ENCODE measurements around the gene TUSC2. TPM values are rescaled to one million over a fixed set of nuclear protein-coding genes. Genes with fewer than 3 reads are reported as not detected.
A peak's percentile ranks its signal among the peaks of the same experiment; 100 is the strongest.

TUSC2 gene
- total and polyA plus RNA-seq, 2 of the 13 experiments (the other 11 are each of a cell fraction or from before 2014, with no cell fraction given): 36.7 to 39.1 TPM

DNA sequence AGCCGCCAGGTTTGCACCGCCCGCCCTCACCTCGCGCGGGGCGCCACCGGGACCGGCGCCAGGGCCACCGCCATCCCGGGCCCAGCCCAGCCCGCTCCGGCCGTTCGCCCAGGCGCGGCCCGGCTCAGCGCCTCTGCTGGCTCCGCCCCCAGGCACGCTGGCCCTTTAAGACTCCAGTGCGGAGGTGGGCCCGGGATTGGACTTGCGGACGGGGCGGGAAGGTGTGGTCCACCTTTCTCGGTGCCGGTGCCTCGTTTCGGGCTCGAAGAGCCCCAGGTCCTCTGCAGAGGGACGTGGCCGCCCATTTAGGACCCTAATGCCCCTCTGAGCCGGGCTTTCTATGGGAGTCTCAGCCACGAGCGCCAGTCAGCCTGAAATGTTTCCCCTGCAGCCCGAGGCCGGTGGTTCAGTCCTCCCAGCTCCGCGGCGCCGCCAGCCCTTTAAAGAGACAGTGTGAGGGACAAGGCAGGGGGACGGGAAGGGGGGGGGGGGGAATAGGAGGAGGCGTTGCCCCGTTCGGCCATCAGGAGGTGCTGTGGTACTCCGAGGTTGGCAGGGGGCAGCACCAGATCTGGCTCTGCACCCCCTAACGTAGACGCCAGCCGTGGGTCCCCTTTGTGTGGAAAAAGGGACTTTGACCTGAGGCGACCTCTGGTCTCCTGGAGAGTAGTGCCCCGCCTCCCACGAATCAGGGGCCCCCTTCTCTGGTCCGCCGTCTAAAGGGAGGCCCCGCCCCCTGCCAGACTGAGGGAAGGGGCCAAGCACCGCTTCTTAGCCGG, 6.5 kb downstream of the TUSC2 start (continued):
- TF ChIP-seq, protein P1, sequence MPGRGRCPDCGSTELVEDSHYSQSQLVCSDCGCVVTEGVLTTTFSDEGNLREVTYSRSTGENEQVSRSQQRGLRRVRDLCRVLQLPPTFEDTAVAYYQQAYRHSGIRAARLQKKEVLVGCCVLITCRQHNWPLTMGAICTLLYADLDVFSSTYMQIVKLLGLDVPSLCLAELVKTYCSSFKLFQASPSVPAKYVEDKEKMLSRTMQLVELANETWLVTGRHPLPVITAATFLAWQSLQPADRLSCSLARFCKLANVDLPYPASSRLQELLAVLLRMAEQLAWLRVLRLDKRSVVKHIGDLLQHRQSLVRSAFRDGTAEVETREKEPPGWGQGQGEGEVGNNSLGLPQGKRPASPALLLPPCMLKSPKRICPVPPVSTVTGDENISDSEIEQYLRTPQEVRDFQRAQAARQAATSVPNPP (CRISPR knock-in tag; IDR thresholded peaks at IDR 0.05): 0 out of 2 replicates have a peak, but pooled peaks have one; percentile 3
- TF ChIP-seq KDM5A (IDR thresholded peaks at IDR 0.05; ENCODE audit: borderline replicate concordance, low read length): peak; percentile 55; the same call in 1 of the 2 replicates
- TF ChIP-seq, protein P2, sequence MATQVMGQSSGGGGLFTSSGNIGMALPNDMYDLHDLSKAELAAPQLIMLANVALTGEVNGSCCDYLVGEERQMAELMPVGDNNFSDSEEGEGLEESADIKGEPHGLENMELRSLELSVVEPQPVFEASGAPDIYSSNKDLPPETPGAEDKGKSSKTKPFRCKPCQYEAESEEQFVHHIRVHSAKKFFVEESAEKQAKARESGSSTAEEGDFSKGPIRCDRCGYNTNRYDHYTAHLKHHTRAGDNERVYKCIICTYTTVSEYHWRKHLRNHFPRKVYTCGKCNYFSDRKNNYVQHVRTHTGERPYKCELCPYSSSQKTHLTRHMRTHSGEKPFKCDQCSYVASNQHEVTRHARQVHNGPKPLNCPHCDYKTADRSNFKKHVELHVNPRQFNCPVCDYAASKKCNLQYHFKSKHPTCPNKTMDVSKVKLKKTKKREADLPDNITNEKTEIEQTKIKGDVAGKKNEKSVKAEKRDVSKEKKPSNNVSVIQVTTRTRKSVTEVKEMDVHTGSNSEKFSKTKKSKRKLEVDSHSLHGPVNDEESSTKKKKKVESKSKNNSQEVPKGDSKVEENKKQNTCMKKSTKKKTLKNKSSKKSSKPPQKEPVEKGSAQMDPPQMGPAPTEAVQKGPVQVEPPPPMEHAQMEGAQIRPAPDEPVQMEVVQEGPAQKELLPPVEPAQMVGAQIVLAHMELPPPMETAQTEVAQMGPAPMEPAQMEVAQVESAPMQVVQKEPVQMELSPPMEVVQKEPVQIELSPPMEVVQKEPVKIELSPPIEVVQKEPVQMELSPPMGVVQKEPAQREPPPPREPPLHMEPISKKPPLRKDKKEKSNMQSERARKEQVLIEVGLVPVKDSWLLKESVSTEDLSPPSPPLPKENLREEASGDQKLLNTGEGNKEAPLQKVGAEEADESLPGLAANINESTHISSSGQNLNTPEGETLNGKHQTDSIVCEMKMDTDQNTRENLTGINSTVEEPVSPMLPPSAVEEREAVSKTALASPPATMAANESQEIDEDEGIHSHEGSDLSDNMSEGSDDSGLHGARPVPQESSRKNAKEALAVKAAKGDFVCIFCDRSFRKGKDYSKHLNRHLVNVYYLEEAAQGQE (IDR thresholded peaks at IDR 0.05; ENCODE audit: borderline replicate concordance in 1 of 2, low read depth in 1 of 2, low read length in 2 of 2): no peak
- no peak; the same call in 1 of the 2 replicates for TF ChIP-seq SRY (CRISPR knock-in tag; IDR thresholded peaks at IDR 0.05)
- TF ChIP-seq MEIS1 (CRISPR knock-in tag; IDR thresholded peaks at IDR 0.05; ENCODE audit: borderline replicate concordance): peak; percentile 17; the same call in 1 of the 2 replicates
- no peak for TF ChIP-seq FOXA3 (CRISPR knock-in tag; IDR thresholded peaks at IDR 0.05)
- TF ChIP-seq ZNF251 (CRISPR knock-in tag; IDR thresholded peaks at IDR 0.05): no peak
- 0 out of 2 replicates have a peak, but pooled peaks have one; percentile 8 for TF ChIP-seq NFKB2 (CRISPR knock-in tag; IDR thresholded peaks at IDR 0.05; ENCODE audit: borderline replicate concordance)
- no peak for TF ChIP-seq IRF9 (CRISPR knock-in tag; IDR thresholded peaks at IDR 0.05; ENCODE audit: borderline replicate concordance)
- TF ChIP-seq, protein P3, sequence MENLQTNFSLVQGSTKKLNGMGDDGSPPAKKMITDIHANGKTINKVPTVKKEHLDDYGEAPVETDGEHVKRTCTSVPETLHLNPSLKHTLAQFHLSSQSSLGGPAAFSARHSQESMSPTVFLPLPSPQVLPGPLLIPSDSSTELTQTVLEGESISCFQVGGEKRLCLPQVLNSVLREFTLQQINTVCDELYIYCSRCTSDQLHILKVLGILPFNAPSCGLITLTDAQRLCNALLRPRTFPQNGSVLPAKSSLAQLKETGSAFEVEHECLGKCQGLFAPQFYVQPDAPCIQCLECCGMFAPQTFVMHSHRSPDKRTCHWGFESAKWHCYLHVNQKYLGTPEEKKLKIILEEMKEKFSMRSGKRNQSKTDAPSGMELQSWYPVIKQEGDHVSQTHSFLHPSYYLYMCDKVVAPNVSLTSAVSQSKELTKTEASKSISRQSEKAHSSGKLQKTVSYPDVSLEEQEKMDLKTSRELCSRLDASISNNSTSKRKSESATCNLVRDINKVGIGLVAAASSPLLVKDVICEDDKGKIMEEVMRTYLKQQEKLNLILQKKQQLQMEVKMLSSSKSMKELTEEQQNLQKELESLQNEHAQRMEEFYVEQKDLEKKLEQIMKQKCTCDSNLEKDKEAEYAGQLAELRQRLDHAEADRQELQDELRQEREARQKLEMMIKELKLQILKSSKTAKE (CRISPR knock-in tag; IDR thresholded peaks at IDR 0.05; ENCODE audit: borderline replicate concordance): peak; percentile 57; the same call in 1 of the 2 replicates
- peak in 1 of 2 experiments; percentile 64; a peak in 1 of 4 replicates for TF ChIP-seq EP300 (IDR thresholded peaks at IDR 0.05; ENCODE audit: low read depth in 2 of 2, low read length in 2 of 2)
- no peak for TF ChIP-seq EP300 (CRISPR knock-in tag; IDR thresholded peaks at IDR 0.05; ENCODE audit: borderline replicate concordance)
- no peak for TF ChIP-seq SRSF4 (IDR thresholded peaks at IDR 0.05; ENCODE audit: low read depth, low read length, poor library complexity, severe bottlenecking)
- TF ChIP-seq, protein P4, sequence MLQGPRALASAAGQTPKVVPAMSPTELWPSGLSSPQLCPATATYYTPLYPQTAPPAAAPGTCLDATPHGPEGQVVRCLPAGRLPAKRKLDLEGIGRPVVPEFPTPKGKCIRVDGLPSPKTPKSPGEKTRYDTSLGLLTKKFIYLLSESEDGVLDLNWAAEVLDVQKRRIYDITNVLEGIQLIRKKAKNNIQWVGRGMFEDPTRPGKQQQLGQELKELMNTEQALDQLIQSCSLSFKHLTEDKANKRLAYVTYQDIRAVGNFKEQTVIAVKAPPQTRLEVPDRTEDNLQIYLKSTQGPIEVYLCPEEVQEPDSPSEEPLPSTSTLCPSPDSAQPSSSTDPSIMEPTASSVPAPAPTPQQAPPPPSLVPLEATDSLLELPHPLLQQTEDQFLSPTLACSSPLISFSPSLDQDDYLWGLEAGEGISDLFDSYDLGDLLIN (CRISPR knock-in tag; IDR thresholded peaks at IDR 0.05; ENCODE audit: borderline replicate concordance): peak; percentile 75
- no peak; the same call in 1 of the 2 replicates for TF ChIP-seq ZNF431 (CRISPR knock-in tag; IDR thresholded peaks at IDR 0.05; ENCODE audit: borderline replicate concordance, low read depth)
- TF ChIP-seq ZNF207 (IDR thresholded peaks at IDR 0.05; ENCODE audit: borderline replicate concordance): no peak
- 0 out of 2 replicates have a peak, but pooled peaks have one; percentile 14 for TF ChIP-seq RBAK (CRISPR knock-in tag; IDR thresholded peaks at IDR 0.05)
- no peak for TF ChIP-seq NFATC3 (CRISPR knock-in tag; IDR thresholded peaks at IDR 0.05)

Measured in HepG2 (cell line).